WERI-Rb-1 (cell line): ENCODE data around the gene CARNS1.

Experiments used
- DNase-seq: peaks from one replicate; pipeline ENCODE4 v3.0.0-alpha.2; 2020
- H3K27ac ChIP-seq: fragments of 250-450 bp; sonication (Bioruptor Pico); 2 replicates; pipeline ENCODE4 v1.5.1; 2020; ENCODE audit warnings: mild to moderate bottlenecking, moderate library complexity
- H3K27me3 ChIP-seq: fragments of 250-450 bp; sonication (Bioruptor Pico); 2 replicates; pipeline ENCODE4 v1.5.1; 2021; ENCODE audit warnings: mild to moderate bottlenecking, low read depth, moderate library complexity; ENCODE audit not compliant: insufficient read depth, severe bottlenecking
- H3K36me3 ChIP-seq: fragments of 250-450 bp; sonication (Bioruptor Pico); 2 replicates; pipeline ENCODE4 v1.5.1; 2020; ENCODE audit warnings: mild to moderate bottlenecking, moderate library complexity
- H3K4me3 ChIP-seq: 2 replicates; pipeline ENCODE4 v1.5.1; 2011; ENCODE audit warnings: low read depth, mild to moderate bottlenecking, control low read depth, low read length
- H3K9me3 ChIP-seq: fragments of 250-450 bp; sonication (Bioruptor Pico); 2 replicates; pipeline ENCODE4 v1.5.1; 2021; ENCODE audit warnings: mild to moderate bottlenecking, moderate library complexity; ENCODE audit not compliant: severe bottlenecking
- CTCF ChIP-seq: IDR thresholded peaks from 2 replicates; pipeline ENCODE4 v1.5.1; 2011; ENCODE audit warnings: low read depth, mild to moderate bottlenecking, control low read depth, inconsistent platforms, low read length

Gene CARNS1

DNA sequence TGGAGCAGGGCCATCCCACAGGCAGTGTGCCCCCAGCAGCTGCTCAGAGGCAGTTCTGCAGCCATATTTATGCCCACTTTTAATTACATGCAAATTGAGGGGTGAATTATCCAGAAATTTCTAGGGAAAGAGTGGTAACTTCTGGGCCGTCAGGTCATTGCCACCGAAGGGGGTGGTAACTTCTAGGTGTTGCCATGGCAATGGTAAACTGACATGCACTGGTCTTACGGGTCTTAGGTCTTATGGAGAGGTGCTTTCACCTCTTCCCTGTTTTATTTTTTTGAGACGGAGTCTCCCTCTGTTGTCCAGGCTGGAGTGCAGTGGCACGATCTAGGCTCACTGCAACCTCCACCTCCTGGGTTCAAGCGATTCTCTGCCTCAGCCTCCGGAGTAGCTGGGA is 57.4 kb downstream of the CARNS1 start:
- Histone ChIP-seq H3K9me3 (peaks cover 7% of the 10 kb centered on the region), H3K27me3 (no peaks in the 10 kb centered on the region), H3K36me3 (no peaks in the 10 kb centered on the region), H3K4me3 (no peak overlapping the region), H3K27ac (no peak overlapping the region)
- TF ChIP-seq CTCF, result no peak
- no peak for DNase-seq
